Left ventricle myocardium inferior (tissue), 1 donor: ENCODE data around the gene C18orf32. TPM values are rescaled to one million over a fixed set of nuclear protein-coding genes. Genes with fewer than 3 reads are reported as not detected.

Experiments used
- DNase-seq: peaks from one replicate; pipeline ENCODE4 v3.0.0-alpha.2; 2020
- H3K27ac ChIP-seq: fragments of 200-600 bp; replicated peaks from 2 replicates; pipeline ENCODE4 v1.8.0; 2021
- H3K27me3 ChIP-seq: fragments of 200-600 bp; 2 replicates; pipeline ENCODE4 v1.8.0; 2021; ENCODE audit warnings: low read depth
- H3K36me3 ChIP-seq: fragments of 200-600 bp; 2 replicates; pipeline ENCODE4 v1.8.0; 2021
- H3K4me1 ChIP-seq: fragments of 200-600 bp; 2 replicates; pipeline ENCODE4 v1.8.0; 2021
- H3K4me3 ChIP-seq: fragments of 200-600 bp; 2 replicates; pipeline ENCODE4 v1.8.0; 2021; ENCODE audit warnings: mild to moderate bottlenecking, moderate library complexity
- H3K9me3 ChIP-seq: fragments of 200-600 bp; replicated peaks from 2 replicates; pipeline ENCODE4 v1.8.0; 2021
- CTCF ChIP-seq: fragments of 200-600 bp; IDR thresholded peaks from 2 replicates; pipeline ENCODE4 v1.8.0; 2021; ENCODE audit warnings: antibody characterized with exemption, mild to moderate bottlenecking, borderline replicate concordance
- intact Hi-C: fragments of 100-400 bp; cut with micrococcal nuclease; formaldehyde crosslinking; loops from one replicate; pipeline ENCODE4 v1.11.0; 2022
- total RNA-seq: library from RNA; stranded (reverse); fragmentation: NEBNext Ultra II Directional; extraction: Animal tissue kit (Norgen Biotek cat#: 25700); gene quantifications from one replicate; pipeline ENCODE4 v1.2.1, GENCODE V29; 2021
- donor health status: DM: no; HTN: yes; CAD: no; lungs with severe emphysema.

The C18orf32 gene
- total RNA-seq, 1 donor from 2014 or later = 57.4 TPM

DNA sequence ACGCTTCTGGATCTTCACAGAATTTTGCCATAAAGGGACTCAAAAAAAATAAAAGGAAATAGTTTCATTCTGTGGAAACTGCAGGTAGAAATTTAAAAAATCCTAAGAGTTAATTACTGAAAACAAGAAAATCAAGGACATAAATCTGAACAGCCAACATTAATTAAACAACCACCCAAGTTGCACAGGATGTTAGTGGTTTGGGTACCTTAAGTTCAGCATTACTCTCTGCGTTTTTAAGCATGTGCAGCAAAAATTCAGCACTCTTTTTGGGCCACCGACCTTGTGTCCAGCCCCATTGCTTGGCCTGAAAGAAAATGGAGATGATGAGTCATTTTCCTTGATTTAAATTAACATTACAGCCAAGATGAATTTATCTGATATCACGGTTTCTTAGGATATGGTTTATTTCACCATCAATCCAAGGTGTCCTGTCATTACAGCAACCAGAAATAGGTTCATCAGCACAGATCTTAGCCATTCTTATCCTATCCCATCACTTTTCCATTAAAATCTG, 3.3 kb upstream of the C18orf32 start:
- intact Hi-C loops = no loop called here
- Histone ChIP-seq H3K36me3 (peaks cover 41% of the 10 kb centered on the region), H3K9me3 (no peaks in the 10 kb centered on the region), H3K27ac (no peak overlapping the region), H3K4me3 (no peak overlapping the region), H3K27me3 (no peaks in the 10 kb centered on the region), H3K4me1 (peaks cover 58% of the 10 kb centered on the region)
- no peak for DNase-seq
- TF ChIP-seq CTCF = no peak

GRCh38 chr18:49487711-49488310, 777 bp upstream of the C18orf32 start:
- H3K36me3 ChIP-seq = peaks cover 50% of the 10 kb centered on the region
- peak overlapping the region; percentile 86 for H3K4me3 ChIP-seq
- DNase-seq = no peak
- H3K4me1 ChIP-seq = peaks cover 69% of the 10 kb centered on the region
- no peak for TF ChIP-seq CTCF
- peak overlapping the region; percentile 97 for H3K27ac ChIP-seq
- intact Hi-C loops = no loop called here
- no peaks in the 10 kb centered on the region for H3K27me3 ChIP-seq
- H3K9me3 ChIP-seq = no peaks in the 10 kb centered on the region

DNA sequence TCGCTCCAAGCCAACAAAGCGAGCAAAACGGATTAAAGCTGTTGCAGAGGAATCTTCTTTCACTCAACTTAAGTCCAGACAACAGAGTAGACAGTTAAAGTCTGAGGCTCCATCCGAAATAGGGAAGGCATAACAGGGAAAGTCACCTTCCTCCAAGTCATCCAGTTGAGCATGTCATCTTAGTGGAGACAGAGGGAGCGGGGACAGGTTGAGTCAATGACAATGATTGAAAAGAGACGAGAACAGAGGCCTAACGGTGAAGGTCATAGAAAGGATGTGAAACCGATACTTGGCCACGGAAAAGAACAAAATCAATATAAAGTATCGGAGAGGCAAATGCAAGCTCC, 455 bp downstream of the C18orf32 start:
- Histone ChIP-seq H3K27me3 (no peaks in the 10 kb centered on the region), H3K36me3 (peaks cover 62% of the 10 kb centered on the region), H3K9me3 (no peaks in the 10 kb centered on the region), H3K27ac (peak overlapping the region; percentile 97), H3K4me1 (peaks cover 60% of the 10 kb centered on the region), H3K4me3 (peak overlapping the region; percentile 86)
- no peak for DNase-seq
- intact Hi-C loops = no loop called here
- TF ChIP-seq CTCF = no peak

DNA sequence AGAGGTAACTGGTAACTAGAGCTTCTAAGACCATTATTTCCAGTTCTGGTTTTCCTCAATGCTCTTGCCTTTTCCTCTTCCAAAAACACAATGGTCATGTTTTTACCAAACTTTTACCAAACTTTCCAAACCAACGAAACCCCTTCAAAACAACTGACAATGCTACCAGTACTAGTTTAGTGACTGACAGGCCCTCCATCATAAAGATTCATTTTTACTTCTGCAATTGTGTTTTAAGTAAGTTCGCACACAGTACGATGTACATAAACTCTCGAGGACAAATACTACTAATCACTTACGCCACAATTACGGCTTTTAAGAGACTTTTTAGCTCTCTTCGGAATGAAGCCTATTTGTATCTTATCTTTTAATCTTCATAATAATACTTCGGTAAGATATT, 900 bp downstream of the C18orf32 start:
- Histone ChIP-seq H3K27me3 (no peaks in the 10 kb centered on the region), H3K4me3 (peak overlapping the region; percentile 86), H3K36me3 (peaks cover 62% of the 10 kb centered on the region), H3K4me1 (peaks cover 56% of the 10 kb centered on the region), H3K27ac (peak overlapping the region; percentile 97), H3K9me3 (no peaks in the 10 kb centered on the region)
- intact Hi-C loops = no loop called here
- no peak for DNase-seq
- TF ChIP-seq CTCF = no peak

GRCh38 chr18:49483198-49483597, 3.8 kb downstream of the C18orf32 start:
- no peak overlapping the region for H3K27ac ChIP-seq
- H3K4me3 ChIP-seq = no peak overlapping the region
- intact Hi-C loops = no loop called here
- H3K4me1 ChIP-seq = peaks cover 49% of the 10 kb centered on the region
- no peak for TF ChIP-seq CTCF
- H3K36me3 ChIP-seq = peaks cover 53% of the 10 kb centered on the region
- no peak for DNase-seq
- H3K9me3 ChIP-seq = no peaks in the 10 kb centered on the region
- H3K27me3 ChIP-seq = no peaks in the 10 kb centered on the region

GRCh38 chr18:49481907-49482306, 5.1 kb downstream of the C18orf32 start:
- H3K27ac ChIP-seq = no peak overlapping the region
- no peaks in the 10 kb centered on the region for H3K27me3 ChIP-seq
- intact Hi-C loops = no loop called here
- peaks cover 47% of the 10 kb centered on the region for H3K36me3 ChIP-seq
- H3K4me3 ChIP-seq = no peak overlapping the region
- DNase-seq = no peak
- H3K4me1 ChIP-seq = peaks cover 39% of the 10 kb centered on the region
- no peak for TF ChIP-seq CTCF
- H3K9me3 ChIP-seq = no peaks in the 10 kb centered on the region
